Retinal pigment epithelial cell (primary cell): ENCODE data around the gene SIPA1L3.

ENCODE experiments used
- DNase-seq: peaks from one replicate; pipeline ENCODE4 v3.0.0-alpha.2; 2010; ENCODE audit warnings: low read depth
- H3K4me3 ChIP-seq: 2 replicates; pipeline ENCODE4 v1.5.1; 2011; ENCODE audit warnings: mild to moderate bottlenecking, low read length, control low read depth, moderate library complexity
- TF ChIP-seq, protein P1 (sequence below): conservative IDR thresholded peaks from 2 replicates; pipeline ENCODE4 v1.5.1; 2011; ENCODE audit warnings: low read depth, low read length, control low read depth, inconsistent platforms

Gene SIPA1L3

DNA sequence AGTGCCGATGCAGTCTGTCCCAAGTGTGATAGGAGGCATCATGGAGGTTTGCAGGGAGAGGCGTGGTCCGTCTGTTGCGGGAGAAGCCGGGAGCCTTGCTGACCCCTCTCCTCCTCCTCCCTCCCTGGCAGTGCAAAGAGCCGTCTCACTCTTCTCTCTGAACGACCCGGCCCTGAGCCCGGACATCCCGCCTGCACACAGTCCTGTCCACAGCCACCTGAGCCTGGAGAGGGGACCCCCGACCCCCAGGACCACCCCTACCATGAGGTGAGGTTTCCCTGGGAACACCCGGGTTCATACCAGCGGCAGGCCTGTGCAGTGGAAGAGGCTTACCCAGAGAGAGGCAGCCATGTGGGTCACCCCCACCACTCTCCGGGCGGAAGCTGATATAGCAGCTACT is 294.7 kb downstream of the SIPA1L3 start:
- no peak for DNase-seq
- TF ChIP-seq, protein P1, sequence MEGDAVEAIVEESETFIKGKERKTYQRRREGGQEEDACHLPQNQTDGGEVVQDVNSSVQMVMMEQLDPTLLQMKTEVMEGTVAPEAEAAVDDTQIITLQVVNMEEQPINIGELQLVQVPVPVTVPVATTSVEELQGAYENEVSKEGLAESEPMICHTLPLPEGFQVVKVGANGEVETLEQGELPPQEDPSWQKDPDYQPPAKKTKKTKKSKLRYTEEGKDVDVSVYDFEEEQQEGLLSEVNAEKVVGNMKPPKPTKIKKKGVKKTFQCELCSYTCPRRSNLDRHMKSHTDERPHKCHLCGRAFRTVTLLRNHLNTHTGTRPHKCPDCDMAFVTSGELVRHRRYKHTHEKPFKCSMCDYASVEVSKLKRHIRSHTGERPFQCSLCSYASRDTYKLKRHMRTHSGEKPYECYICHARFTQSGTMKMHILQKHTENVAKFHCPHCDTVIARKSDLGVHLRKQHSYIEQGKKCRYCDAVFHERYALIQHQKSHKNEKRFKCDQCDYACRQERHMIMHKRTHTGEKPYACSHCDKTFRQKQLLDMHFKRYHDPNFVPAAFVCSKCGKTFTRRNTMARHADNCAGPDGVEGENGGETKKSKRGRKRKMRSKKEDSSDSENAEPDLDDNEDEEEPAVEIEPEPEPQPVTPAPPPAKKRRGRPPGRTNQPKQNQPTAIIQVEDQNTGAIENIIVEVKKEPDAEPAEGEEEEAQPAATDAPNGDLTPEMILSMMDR, result no peak
- no peak overlapping the region for H3K4me3 ChIP-seq

DNA sequence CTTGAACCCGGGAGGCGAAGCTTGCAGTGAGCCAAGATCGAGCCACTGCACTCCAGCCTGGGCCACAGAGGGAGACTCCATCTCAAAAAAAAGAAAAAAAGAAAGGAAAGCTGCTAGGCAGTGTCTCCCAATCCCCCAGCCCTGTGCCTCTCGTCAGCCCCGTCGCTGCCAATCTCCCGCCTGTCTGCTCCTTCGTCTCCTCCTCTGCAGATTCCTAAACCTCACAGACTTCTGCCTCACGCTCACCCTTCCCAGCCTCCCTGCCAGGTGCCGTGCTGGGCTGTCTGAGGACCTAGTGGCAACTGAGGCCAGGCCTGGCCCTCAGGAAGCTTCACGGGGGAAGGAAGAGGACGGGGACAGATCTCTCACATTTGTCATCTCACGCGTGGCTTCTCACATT is 295.5 kb downstream of the SIPA1L3 start:
- TF ChIP-seq, protein P1, result no peak
- DNase-seq, result no peak
- H3K4me3 ChIP-seq, result no peak overlapping the region

DNA sequence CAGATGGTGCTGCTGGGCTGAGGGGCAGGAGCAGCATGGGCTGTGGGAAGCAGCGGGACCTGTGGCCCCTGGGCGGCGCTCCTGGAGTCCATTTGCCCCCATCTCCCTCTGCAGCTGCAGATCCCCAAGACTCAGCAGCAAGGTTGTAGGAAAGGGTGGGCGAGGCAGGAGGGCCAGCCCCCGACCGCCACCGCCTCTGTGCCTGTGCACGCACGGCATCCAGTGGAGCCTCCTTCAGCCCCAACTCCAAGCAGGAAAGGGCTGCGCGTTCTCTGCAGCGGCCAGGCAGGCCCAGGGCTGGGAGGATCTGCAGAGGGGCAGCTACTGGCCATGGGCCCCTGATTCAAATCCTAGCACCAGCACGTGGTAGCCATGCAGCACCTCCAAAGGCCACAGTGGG is 296.2 kb downstream of the SIPA1L3 start:
- no peak for DNase-seq
- TF ChIP-seq, protein P1, result no peak
- H3K4me3 ChIP-seq, result no peak overlapping the region

DNA sequence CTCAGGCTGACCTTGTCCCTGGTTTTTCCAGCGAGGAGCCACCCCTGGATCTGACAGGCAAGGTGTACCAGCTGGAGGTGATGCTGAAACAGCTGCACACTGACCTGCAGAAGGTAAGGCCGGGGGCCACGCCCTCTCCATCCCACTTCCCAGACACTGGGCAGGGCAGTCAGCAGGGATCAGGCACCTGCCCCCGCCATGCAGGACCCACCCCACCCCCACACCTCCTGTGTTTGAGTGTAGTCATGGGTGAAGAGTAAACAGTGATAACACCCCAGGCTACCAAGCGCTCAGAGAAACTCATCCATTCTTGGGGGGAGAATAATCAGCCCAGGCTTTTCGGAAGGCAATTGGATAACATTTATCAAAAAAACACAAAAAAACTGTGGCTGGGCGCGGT is 297.1 kb downstream of the SIPA1L3 start:
- no peak overlapping the region for H3K4me3 ChIP-seq
- TF ChIP-seq, protein P1, result no peak
- DNase-seq, result no peak

DNA sequence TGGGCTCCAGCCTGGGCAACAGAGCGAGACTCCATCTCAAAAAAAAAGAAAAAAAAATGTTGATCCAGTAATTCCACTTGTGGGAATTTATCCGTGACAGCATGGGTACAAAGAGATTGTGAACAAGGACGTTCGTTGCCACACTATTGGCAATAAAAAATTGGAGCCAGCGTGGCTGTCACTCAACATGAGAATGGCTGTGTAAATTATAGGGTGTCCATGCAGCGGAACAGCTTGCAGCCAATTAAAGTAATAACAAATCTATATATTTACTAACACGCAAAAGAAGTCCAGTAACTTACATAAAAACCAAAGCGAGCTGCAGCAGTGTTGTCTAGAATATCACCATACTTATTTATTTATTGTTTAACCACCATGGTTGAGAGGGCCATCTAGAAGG is 297.7 kb downstream of the SIPA1L3 start:
- DNase-seq, result no peak
- TF ChIP-seq, protein P1, result no peak
- H3K4me3 ChIP-seq, result no peak overlapping the region

DNA sequence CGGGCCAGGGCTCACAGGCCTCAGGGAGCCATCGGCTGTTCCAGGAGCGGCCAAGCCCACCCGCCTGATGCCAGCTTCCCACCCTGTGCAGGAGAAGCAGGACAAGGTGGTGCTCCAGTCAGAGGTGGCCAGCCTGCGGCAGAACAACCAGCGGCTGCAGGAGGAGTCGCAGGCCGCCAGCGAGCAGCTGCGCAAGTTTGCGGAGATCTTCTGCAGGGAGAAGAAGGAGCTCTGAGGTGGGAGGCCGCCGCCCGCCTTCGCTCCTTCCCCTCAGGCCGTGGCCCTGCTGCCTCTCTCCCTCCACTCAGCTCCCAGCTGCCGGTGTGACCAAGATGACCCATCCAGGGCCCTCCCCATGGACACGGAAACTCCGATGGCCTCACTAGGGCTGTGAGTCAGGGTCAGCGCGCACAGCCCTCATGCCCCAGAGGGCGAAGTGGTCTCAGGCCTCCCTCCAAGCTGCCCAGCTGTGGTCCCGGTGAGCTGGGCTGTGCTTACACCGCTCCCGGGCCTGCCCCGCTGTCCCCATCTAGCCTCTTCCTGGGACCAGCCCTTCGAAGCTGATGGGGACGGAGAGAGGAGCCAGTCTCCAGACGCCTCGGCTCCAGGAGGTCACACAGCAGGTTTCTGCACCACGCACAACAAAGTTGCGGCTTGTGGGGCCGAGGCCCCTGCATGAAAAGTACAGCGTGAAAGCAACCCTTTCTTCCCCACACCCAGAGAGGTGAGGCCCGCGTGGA is 299.2 kb downstream of the SIPA1L3 start:
- TF ChIP-seq, protein P1, result no peak
- no peak for DNase-seq
- no peak overlapping the region for H3K4me3 ChIP-seq

DNA sequence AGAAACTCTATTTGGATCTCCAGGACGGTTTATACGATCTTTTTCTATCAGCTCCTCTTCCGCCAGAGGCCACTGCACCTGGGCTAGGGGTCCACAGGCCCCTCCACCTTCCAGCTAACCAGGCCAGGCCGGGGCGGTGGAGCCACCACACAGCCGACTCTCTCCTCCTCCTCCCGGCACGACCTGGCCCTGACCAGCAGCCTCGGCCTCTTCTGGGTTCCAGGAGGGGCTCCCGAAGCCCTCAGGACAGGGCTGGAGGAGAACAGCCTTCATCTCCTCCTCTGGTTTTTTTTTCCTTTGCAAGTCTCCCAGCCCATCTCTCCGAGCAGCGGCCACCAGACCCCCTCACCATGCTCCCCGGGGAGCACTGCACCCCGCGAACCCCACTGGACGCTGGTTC is 299.9 kb downstream of the SIPA1L3 start:
- H3K4me3 ChIP-seq, result no peak overlapping the region
- TF ChIP-seq, protein P1, result no peak
- no peak for DNase-seq
